Epithelial cell of esophagus (primary cell): ENCODE results near the gene CACYBP.
A peak's percentile ranks its signal among the peaks of the same experiment; 100 is the strongest.
"Not testable (repeated sequence)": the region's sequence is repeated elsewhere in the genome, so short reads cannot be mapped to it uniquely, and the experiment has no call there.

Experiments
- DNase-seq: peaks from one replicate; pipeline ENCODE4 v3.0.0; 2010; ENCODE audit warnings: low read depth
- H3K4me3 ChIP-seq: 2 replicates; pipeline ENCODE4 v1.5.1; 2011; ENCODE audit warnings: mild to moderate bottlenecking, low read length, control low read depth
- TF ChIP-seq, protein P1 (sequence below): IDR thresholded peaks from 2 replicates; pipeline ENCODE4 v1.5.1; 2011; ENCODE audit warnings: low read depth, mild to moderate bottlenecking, low read length, control low read depth, inconsistent platforms; ENCODE audit not compliant: insufficient read depth; ENCODE audit errors: missing control alignments

Gene CACYBP

DNA sequence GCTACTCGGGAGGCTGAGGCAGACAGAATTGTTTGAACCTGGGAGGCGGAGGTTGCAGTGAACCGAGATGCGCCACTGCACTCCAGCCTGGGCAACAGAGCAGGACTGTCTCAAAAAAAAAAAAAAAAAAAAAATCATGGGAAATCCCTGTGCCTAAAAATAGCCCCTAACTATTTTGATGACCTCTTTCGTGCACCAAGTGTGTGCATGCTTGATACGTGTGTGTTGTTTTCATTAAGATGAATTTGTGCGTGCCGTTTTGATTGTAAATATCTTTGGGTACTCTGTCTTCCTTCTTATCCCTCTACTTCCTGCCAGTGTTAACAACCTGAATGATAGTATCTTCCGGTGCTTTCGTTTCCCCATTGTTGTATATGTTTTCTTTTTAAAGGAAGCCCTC, 9.8 kb downstream of the CACYBP start:
- TF ChIP-seq, protein P1, sequence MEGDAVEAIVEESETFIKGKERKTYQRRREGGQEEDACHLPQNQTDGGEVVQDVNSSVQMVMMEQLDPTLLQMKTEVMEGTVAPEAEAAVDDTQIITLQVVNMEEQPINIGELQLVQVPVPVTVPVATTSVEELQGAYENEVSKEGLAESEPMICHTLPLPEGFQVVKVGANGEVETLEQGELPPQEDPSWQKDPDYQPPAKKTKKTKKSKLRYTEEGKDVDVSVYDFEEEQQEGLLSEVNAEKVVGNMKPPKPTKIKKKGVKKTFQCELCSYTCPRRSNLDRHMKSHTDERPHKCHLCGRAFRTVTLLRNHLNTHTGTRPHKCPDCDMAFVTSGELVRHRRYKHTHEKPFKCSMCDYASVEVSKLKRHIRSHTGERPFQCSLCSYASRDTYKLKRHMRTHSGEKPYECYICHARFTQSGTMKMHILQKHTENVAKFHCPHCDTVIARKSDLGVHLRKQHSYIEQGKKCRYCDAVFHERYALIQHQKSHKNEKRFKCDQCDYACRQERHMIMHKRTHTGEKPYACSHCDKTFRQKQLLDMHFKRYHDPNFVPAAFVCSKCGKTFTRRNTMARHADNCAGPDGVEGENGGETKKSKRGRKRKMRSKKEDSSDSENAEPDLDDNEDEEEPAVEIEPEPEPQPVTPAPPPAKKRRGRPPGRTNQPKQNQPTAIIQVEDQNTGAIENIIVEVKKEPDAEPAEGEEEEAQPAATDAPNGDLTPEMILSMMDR = no peak
- H3K4me3 ChIP-seq = no peak overlapping the region
- no peak for DNase-seq

DNA sequence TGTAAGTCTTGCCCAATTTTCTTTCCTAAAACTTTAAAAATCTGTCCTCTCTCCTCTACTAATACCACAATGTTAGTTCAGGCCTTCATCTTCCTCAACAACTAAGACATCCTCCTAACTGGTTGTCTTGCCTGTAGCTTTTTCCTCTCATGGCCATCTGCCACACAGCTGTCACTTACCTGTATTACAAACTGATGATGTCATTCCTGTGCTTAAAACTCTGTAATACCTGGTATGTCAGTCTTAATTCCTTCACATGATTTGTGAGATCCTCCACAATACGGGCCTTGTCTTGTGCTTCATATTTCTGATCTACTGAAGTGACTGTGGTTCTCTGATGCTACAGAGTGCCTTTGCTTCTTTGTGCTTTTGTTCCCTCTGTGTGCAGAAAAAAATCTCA, 13.7 kb downstream of the CACYBP start:
- no peak for DNase-seq
- no peak overlapping the region for H3K4me3 ChIP-seq
- TF ChIP-seq, protein P1 = no peak

DNA sequence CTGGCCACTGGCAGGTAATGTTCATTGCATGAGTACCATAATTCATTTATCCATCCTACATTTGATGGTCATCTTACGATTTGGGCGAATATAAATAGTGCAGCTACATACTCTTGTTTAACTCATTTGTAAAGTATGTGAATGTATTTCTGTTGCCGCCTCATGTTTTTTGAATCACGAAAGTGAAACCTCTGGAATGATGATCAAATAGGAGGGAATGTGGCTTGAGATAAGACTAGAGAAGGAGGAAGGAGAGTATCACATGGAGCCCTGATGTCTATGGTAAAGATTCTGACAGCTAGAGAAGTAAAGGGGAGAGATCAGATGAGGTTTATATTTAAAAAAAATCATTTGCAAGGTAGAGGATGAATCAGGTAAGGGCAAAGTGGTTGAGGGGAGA, 15.5 kb downstream of the CACYBP start:
- TF ChIP-seq, protein P1 = no peak
- DNase-seq = no peak
- H3K4me3 ChIP-seq = no peak overlapping the region

DNA sequence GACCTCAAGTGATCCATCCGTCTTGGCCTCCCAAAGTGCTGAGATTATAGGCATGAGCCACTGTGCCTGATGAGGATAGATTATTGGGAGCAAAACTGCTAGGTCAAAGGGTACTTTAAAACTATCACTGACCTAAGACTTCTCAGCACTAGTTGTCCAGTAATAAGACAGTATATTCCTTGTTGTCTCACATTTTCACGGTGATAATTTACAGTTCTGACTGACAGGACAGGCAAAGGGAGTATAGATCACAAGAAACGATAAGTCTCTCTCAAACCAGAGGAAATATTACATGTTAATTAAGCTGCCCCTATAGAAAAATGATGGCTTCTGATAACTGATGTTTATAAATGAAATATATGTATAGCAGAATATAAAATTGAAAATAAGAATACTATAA, 19.8 kb downstream of the CACYBP start:
- no peak for DNase-seq
- TF ChIP-seq, protein P1 = no peak
- H3K4me3 ChIP-seq = no peak overlapping the region

DNA sequence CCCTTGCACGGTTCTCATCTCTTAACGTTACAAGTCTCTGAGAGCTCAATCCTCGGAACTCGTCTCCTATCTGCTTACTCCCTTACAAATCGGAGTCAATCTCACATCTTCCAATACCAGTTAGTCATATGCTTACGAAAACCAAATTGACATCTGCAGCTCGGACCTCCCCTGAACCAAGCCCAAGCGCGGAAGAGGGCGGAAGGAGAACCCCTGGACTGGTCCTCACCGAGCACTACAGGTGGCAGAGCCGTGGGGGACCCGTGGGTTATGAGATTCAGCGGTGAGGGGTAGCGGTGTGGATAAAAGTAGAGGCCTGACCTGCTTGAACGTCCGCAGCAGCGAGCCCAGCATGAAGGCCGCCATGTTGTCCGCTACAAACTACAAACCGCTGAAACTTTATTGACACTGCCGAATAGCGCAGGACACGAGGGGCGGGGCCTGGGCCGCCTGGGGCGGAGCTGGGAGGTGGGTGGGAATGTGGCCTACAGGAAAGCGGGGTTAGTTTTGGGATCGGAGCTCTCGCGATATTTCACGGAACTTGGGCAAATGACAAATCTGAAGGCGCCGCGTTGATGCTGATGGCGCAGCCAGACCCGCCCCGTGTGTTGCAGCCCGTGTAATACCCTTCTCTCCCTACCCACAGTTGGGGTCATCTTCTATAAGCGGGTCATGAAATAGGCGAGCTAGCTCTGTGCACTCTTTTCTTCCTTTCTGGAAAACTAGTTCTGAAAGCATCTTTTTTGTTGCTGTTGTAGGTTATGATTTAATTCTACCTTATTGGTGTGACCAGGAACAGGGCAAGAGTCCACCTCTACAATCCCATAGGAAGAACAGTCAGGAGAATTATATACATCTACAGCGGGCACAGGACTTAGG, 23.5 kb downstream of the CACYBP start, which contains the start of gene MRPS14:
MRPS14 (minus strand) TSS at position 383 of the 879 bp plus-strand sequence; CDS start at position 366, 17 bp downstream.
- H3K4me3 ChIP-seq = peak within 1 kb of the TSS; percentile 99
- TF ChIP-seq, protein P1 = no peak
- DNase-seq = peak; percentile 99

DNA sequence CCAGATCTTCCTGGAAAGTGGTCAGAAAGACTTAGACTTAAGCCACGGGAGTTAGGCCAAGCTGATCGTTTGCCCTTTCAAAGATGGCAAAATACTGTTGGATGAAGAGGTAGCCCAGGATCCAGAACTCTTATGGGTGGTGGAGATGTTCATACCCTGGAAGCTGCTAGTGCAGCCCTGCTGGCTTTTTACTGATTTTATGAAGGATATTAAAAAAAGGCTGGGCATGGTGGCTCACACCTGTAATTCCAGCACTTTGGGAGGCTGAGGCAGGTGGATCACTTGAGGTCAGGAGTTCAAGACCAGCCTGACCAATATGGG, 24.1 kb downstream of the CACYBP start:
- H3K4me3 ChIP-seq = peak overlapping the region; percentile 99
- not testable (repeated sequence) for DNase-seq

DNA sequence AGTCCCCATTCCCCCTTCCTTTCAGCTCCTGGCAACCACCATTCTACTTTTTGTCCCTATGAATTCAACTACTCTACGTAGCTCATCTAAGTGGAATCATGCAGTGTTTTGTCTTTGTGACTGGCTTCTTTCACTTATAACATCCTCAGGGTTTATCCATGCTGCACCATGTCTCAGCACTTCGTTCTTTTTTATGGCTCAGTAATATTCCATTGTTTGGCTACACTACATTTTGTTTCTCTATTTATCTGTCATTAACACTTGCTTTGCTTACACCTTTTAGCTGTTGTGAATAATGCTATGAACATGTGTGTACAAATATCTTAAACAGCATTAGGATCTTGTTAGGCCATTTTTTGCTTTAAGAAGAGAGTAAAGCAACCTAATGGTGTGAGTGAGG, 25.0 kb downstream of the CACYBP start:
- TF ChIP-seq, protein P1 = no peak
- H3K4me3 ChIP-seq = no peak overlapping the region
- DNase-seq = no peak
